Activated CD8-positive, alpha-beta T cell treated with anti-CD3 and anti-CD28 coated beads for 36 hours (primary cell): ENCODE measurements around the gene TRIM45. TPM values are rescaled to one million over a fixed set of nuclear protein-coding genes. Genes with fewer than 3 reads are reported as not detected.
"Not testable (repeated sequence)": the region's sequence is repeated elsewhere in the genome, so short reads cannot be mapped to it uniquely, and the experiment has no call there.

Experiments used
- ATAC-seq: fragments of 200-7000 bp; cut with Tn5 transposase; one replicate; pipeline ENCODE4 v1.10.0; 2021; ENCODE audit warnings: mild to moderate bottlenecking, moderate library complexity
- CTCF ChIA-PET: fragments of 350-600 bp; sonication (Branson Sonifier 250); formaldehyde crosslinking; loops from one replicate; lab custom pipeline; 2021; ENCODE audit warnings: antibody characterized with exemption; lab: Charles Lee
- POLR2A ChIA-PET: fragments of 350-600 bp; sonication (Branson Sonifier 250); formaldehyde crosslinking; loops from one replicate; lab custom pipeline; 2021; ENCODE audit warnings: antibody characterized with exemption; lab: Charles Lee
- DNase-seq: peaks from one replicate; pipeline ENCODE4 v3.0.0-alpha.2; 2020
- H3K27ac Mint-ChIP-seq: one replicate; pipeline ENCODE4 v1.8.0; 2021; ENCODE audit warnings: mild to moderate bottlenecking, mixed read lengths
- H3K27me3 Mint-ChIP-seq: one replicate; pipeline ENCODE4 v1.8.0; 2021; ENCODE audit warnings: mixed read lengths
- H3K36me3 Mint-ChIP-seq: one replicate; pipeline ENCODE4 v1.8.0; 2021; ENCODE audit warnings: low read depth, mixed read lengths
- H3K4me1 Mint-ChIP-seq: one replicate; pipeline ENCODE4 v1.8.0; 2021; ENCODE audit warnings: low read depth, mixed read lengths
- H3K4me3 Mint-ChIP-seq: one replicate; pipeline ENCODE4 v1.8.0; 2021; ENCODE audit warnings: mild to moderate bottlenecking, moderate library complexity, mixed read lengths
- H3K9me3 Mint-ChIP-seq: one replicate; pipeline ENCODE4 v1.8.0; 2021; ENCODE audit warnings: mixed read lengths
- CTCF ChIP-seq: fragments of 200-600 bp; IDR thresholded peaks from one replicate; pipeline ENCODE4 v1.8.0; 2022; ENCODE audit warnings: antibody characterized with exemption, mild to moderate bottlenecking
- intact Hi-C: fragments of 100-400 bp; cut with micrococcal nuclease; formaldehyde crosslinking; loops from one replicate; pipeline ENCODE4 v1.10.0; 2022
- total RNA-seq, 2 experiments: library from RNA; stranded (reverse); gene quantifications; one replicate each; pipeline ENCODE4 v1.2.3, GENCODE V29; 2021

TRIM45 gene
- total RNA-seq, 2 experiments from 2014 or later, result 0.27 TPM

- no peak for TF ChIP-seq CTCF
- peaks cover 12% of the 10 kb centered on the region for H3K27me3 Mint-ChIP-seq
- intact Hi-C loops, result no loop called here
- ChIA-PET CTCF (interaction anchor here (0.9 to 6.1 kb wide), 5 partner anchors 8 to 54 kb away, joined by 3 to 41 read pairs (median 4); no protein-coding TSS in a partner anchor), POLR2A (interaction anchor here (1.0 to 1.8 kb wide), 3 partner anchors 12 to 360 kb away, joined by 3 to 4 read pairs (median 3); no protein-coding TSS in a partner anchor)
- peak overlapping the region; percentile 73 for H3K4me3 Mint-ChIP-seq
- H3K36me3 Mint-ChIP-seq, result no peaks in the 10 kb centered on the region
- DNase-seq (peak; percentile 41), ATAC-seq (peak; percentile 1)
- no peaks in the 10 kb centered on the region for H3K9me3 Mint-ChIP-seq
- no peak overlapping the region for H3K27ac Mint-ChIP-seq
- no peaks in the 10 kb centered on the region for H3K4me1 Mint-ChIP-seq
Observed at GRCh38 chr1:117120774-117121588, 568 bp downstream of the TRIM45 start.

- H3K27ac Mint-ChIP-seq, H3K9me3 Mint-ChIP-seq, DNase-seq, intact Hi-C loops, H3K36me3 Mint-ChIP-seq, ATAC-seq, H3K4me1 Mint-ChIP-seq, H3K4me3 Mint-ChIP-seq: not testable (repeated sequence)
- ChIA-PET CTCF (interaction anchor here (1.4 to 6.1 kb wide), 3 partner anchors 10 to 52 kb away, joined by 4 to 41 read pairs (median 9); no protein-coding TSS in a partner anchor), POLR2A (interaction anchor here (0.6 to 1.8 kb wide), 4 partner anchors 8 to 707 kb away, joined by 3 to 4 read pairs (median 4); no protein-coding TSS in a partner anchor)
- H3K27me3 Mint-ChIP-seq, result peaks cover 12% of the 10 kb centered on the region
Observed at GRCh38 chr1:117119144-117119543, 2.4 kb downstream of the TRIM45 start.

- DNase-seq (no peak), ATAC-seq (no peak)
- Mint-ChIP-seq H3K4me3 (no peak overlapping the region), H3K36me3 (no peaks in the 10 kb centered on the region), H3K4me1 (no peaks in the 10 kb centered on the region), H3K27me3 (peaks cover 11% of the 10 kb centered on the region), H3K27ac (no peak overlapping the region), H3K9me3 (no peaks in the 10 kb centered on the region)
- no peak for TF ChIP-seq CTCF
- ChIA-PET POLR2A (no interaction called here), CTCF (interaction anchor here (6.1 kb wide), 1 partner anchor 11 kb away, joined by 41 read pairs; no protein-coding TSS in a partner anchor)
- intact Hi-C loops, result no loop called here
Observed at GRCh38 chr1:117118137-117118536, 3.4 kb downstream of the TRIM45 start.

GRCh38 chr1:117117697-117118096 is 3.9 kb downstream of the TRIM45 start:
- TF ChIP-seq CTCF, result no peak
- peaks cover 9% of the 10 kb centered on the region for H3K27me3 Mint-ChIP-seq
- no peak overlapping the region for H3K4me3 Mint-ChIP-seq
- CTCF ChIA-PET, result interaction anchor here (6.1 kb wide), 1 partner anchor 11 kb away, joined by 41 read pairs; no protein-coding TSS in a partner anchor
- intact Hi-C loops, result no loop called here
- no peaks in the 10 kb centered on the region for H3K9me3 Mint-ChIP-seq
- POLR2A ChIA-PET, result no interaction called here
- no peak overlapping the region for H3K27ac Mint-ChIP-seq
- H3K36me3 Mint-ChIP-seq, result no peaks in the 10 kb centered on the region
- H3K4me1 Mint-ChIP-seq, result no peaks in the 10 kb centered on the region
- DNase-seq, result no peak
- ATAC-seq, result no peak

GRCh38 chr1:117116784-117117130 is 4.8 kb downstream of the TRIM45 start:
- ChIA-PET CTCF (interaction anchor here (0.8 to 6.1 kb wide), 3 partner anchors 12 to 444 kb away, joined by 3 to 41 read pairs (median 3); no protein-coding TSS in a partner anchor), POLR2A (no interaction called here)
- intact Hi-C loops, result no loop called here
- no peak for TF ChIP-seq CTCF
- no peaks in the 10 kb centered on the region for H3K4me1 Mint-ChIP-seq
- DNase-seq, result no peak
- no peak overlapping the region for H3K27ac Mint-ChIP-seq
- ATAC-seq, result no peak
- H3K9me3 Mint-ChIP-seq, result no peaks in the 10 kb centered on the region
- H3K4me3 Mint-ChIP-seq, result no peak overlapping the region
- peaks cover 6% of the 10 kb centered on the region for H3K27me3 Mint-ChIP-seq
- H3K36me3 Mint-ChIP-seq, result no peaks in the 10 kb centered on the region
